GM12872 (cell line): Measurements from ENCODE around the gene ADGRG6.

Experiments used
- TF ChIP-seq, protein P1 (sequence below): IDR thresholded peaks from 3 replicates; pipeline ENCODE4 v1.5.1; 2011; ENCODE audit warnings: low read depth, mild to moderate bottlenecking, low read length, moderate library complexity; ENCODE audit not compliant: insufficient read depth

The ADGRG6 gene

GRCh38 chr6:142301651-142302391 lies at the start of gene ADGRG6:
ADGRG6 (plus strand) TSS chr6:142302007; CDS start chr6:142302330, 323 bp downstream.
- TF ChIP-seq, protein P1, sequence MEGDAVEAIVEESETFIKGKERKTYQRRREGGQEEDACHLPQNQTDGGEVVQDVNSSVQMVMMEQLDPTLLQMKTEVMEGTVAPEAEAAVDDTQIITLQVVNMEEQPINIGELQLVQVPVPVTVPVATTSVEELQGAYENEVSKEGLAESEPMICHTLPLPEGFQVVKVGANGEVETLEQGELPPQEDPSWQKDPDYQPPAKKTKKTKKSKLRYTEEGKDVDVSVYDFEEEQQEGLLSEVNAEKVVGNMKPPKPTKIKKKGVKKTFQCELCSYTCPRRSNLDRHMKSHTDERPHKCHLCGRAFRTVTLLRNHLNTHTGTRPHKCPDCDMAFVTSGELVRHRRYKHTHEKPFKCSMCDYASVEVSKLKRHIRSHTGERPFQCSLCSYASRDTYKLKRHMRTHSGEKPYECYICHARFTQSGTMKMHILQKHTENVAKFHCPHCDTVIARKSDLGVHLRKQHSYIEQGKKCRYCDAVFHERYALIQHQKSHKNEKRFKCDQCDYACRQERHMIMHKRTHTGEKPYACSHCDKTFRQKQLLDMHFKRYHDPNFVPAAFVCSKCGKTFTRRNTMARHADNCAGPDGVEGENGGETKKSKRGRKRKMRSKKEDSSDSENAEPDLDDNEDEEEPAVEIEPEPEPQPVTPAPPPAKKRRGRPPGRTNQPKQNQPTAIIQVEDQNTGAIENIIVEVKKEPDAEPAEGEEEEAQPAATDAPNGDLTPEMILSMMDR: no peak

DNA sequence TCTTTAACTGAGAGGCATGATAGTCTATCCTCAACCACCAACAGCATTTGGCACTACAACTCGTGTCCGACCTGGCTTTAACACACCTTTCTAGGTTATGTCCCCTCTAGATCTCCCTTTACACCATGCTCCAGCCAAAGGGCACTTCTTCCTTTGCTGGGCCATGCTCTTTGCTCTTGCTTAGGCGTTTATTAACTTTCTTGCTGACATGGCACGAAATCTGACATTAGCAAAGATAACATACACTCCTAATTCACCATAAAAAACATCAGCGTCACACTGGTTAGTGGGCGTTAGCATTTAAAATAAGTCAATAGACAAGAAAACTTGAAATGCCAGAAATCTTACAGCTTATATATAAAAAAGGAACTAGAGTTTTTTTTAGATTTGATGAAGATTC lies 47.3 kb upstream of the ADGRG6 start:
- TF ChIP-seq, protein P1: no peak

- TF ChIP-seq, protein P1: no peak
These were observed 46.0 kb upstream of the ADGRG6 start for GRCh38 chr6:142255785-142256184.

DNA sequence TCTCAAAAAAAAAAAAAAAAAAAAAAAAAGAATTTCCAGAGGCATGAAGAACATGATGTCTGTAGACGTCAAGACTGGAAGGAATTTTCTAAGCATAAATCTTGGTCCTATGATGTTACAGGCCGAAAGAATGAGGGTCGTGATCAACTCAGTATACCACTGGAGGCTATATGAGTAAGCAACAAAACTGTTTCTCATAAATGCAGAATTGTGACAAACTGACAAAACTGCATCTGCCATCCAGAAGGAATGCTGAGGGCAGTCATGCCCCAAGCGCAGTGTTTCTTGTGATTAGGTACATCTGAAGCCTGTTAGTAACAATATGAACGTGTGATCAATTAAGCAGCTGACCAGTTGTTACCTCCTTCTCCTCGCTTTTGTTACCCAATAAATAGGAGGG lies 43.5 kb upstream of the ADGRG6 start:
- TF ChIP-seq, protein P1: no peak

- TF ChIP-seq, protein P1: no peak
These were observed 43.0 kb upstream of the ADGRG6 start for GRCh38 chr6:142258757-142259156.

DNA sequence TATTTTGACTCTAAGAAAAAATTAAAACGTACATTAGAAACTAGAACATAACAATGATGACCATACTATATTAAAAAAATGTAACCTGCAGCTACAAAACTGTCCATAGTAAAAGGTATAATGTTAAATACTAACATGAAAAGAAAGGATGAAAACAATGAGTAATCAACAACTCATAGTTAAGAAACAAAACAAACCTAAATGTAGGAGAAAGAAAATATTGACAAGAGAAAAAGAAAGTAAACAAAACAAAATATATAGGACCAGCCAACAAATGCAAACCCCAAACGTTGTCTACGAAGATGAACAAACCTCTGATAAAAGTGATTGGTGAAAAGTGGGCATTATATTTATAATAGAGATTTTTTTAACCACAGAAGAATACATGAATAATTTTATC lies 41.1 kb upstream of the ADGRG6 start:
- TF ChIP-seq, protein P1: no peak

DNA sequence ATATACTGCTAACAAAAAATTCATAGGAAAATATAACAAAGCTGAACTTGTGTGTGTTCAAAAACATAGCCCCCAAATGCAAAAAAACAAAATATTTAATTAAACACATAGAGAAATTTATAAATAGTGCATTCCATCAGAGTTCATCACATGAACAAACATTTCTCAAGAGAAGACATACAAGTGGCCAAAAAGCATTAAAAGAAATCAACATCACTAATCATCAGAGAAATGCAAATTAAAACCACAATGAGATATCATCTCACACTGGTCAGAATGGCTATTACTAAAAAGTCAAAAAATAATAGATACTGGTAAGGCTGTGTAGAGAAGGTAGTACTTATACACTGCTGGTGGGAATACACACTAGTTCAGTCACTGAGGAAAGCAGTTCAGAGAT lies 39.6 kb upstream of the ADGRG6 start:
- TF ChIP-seq, protein P1: no peak
